GM12878 (cell line): ENCODE measurements around the gene GABBR2.

Source experiments
- ATF2 ChIP-seq: IDR thresholded peaks from 2 replicates; pipeline ENCODE4 v1.6.1; 2012; ENCODE audit warnings: low read length, inconsistent platforms
- CTCF ChIP-seq, 3 experiments: IDR thresholded peaks in 2 of 3; conservative IDR thresholded peaks in 1 of 3; 2 replicates each; pipeline ENCODE4 v1.5.1; 2011; ENCODE audit warnings: low read depth in 3 of 3, low read length in 3 of 3, mild to moderate bottlenecking in 3 of 3, control low read depth in 2 of 3, moderate library complexity in 2 of 3, inconsistent platforms in 1 of 3, mixed read lengths in 1 of 3; ENCODE audit not compliant: control insufficient read depth in 2 of 3, insufficient read depth in 1 of 3; ENCODE audit errors: extremely low read depth in 1 of 3
- ELK1 ChIP-seq: IDR thresholded peaks from 2 replicates; pipeline ENCODE4 v1.6.1; 2012; ENCODE audit warnings: low read depth, low read length, improper control_type of control experiment
- ETV6 ChIP-seq, 2 experiments: fragments of 450-650 bp in 1 of 2; IDR thresholded peaks in 1 of 2; conservative IDR thresholded peaks in 1 of 2; 2 replicates each; pipeline ENCODE4 v1.6.1; 2014; ENCODE audit warnings: antibody characterized with exemption in 1 of 2, borderline replicate concordance in 1 of 2, low read depth in 1 of 2, mild to moderate bottlenecking in 1 of 2, moderate library complexity in 1 of 2
- KDM1A ChIP-seq: fragments of 200-600 bp; sonication (generic); IDR thresholded peaks from 2 replicates; pipeline ENCODE4 v1.6.1; 2016; ENCODE audit warnings: borderline replicate concordance
- NKRF ChIP-seq: fragments of 450-650 bp; conservative IDR thresholded peaks from 2 replicates; pipeline ENCODE4 v1.6.1; 2017; ENCODE audit warnings: mild to moderate bottlenecking, moderate library complexity
- PKNOX1 ChIP-seq: fragments of 450-650 bp; IDR thresholded peaks from 2 replicates; pipeline ENCODE4 v1.6.1; 2016; ENCODE audit warnings: mild to moderate bottlenecking
- POLR2A ChIP-seq: IDR thresholded peaks from 2 replicates; pipeline ENCODE4 v1.6.1; 2011; ENCODE audit warnings: low read depth, mild to moderate bottlenecking, low read length
- POLR2AphosphoS5 ChIP-seq: IDR thresholded peaks from 2 replicates; pipeline ENCODE4 v1.6.1; 2011; ENCODE audit warnings: mild to moderate bottlenecking, low read length, inconsistent platforms
- SPI1 ChIP-seq: IDR thresholded peaks from 2 replicates; pipeline ENCODE4 v1.6.1; 2011; ENCODE audit warnings: low read depth, mild to moderate bottlenecking, low read length, moderate library complexity, borderline replicate concordance; ENCODE audit not compliant: insufficient read depth
- SUZ12 ChIP-seq: fragments of 200-600 bp; sonication (generic); IDR thresholded peaks from one replicate; pipeline ENCODE4 v1.6.1; 2018; ENCODE audit warnings: antibody characterized with exemption, mild to moderate bottlenecking; ENCODE audit not compliant: unreplicated experiment
- USF1 ChIP-seq: IDR thresholded peaks from 2 replicates; pipeline ENCODE4 v1.6.1; 2011; ENCODE audit warnings: borderline replicate concordance, low read depth, mild to moderate bottlenecking, moderate library complexity, mixed read lengths, low read length; ENCODE audit not compliant: insufficient read depth; ENCODE audit errors: extremely low read length

GRCh38 chr9:98647236-98647635 lies 61.5 kb downstream of the GABBR2 start:
- TF ChIP-seq CTCF (IDR thresholded peaks at IDR 0.05 in 2 of 3, conservative IDR thresholded peaks at IDR 0.05 in 1 of 3; ENCODE audit: control insufficient read depth in 2 of 3, extremely low read depth in 1 of 3, insufficient read depth in 1 of 3, low read depth in 3 of 3, low read length in 3 of 3) (no peak), SUZ12 (no peak), PKNOX1 (no peak), POLR2AphosphoS5 (no peak), POLR2A (no peak), ETV6 (conservative IDR thresholded peaks at IDR 0.05 in 1 of 2, IDR thresholded peaks at IDR 0.05 in 1 of 2; ENCODE audit: borderline replicate concordance in 1 of 2, low read depth in 1 of 2) (no peak), USF1 (no peak), SPI1 (no peak), ATF2 (no peak), NKRF (no peak), KDM1A (no peak), ELK1 (no peak)
